Heart left ventricle (tissue), 16 donors: ENCODE results near the gene CES2. TPM values are rescaled to one million over a fixed set of nuclear protein-coding genes. Genes with fewer than 3 reads are reported as not detected.

Experiments
- ATAC-seq, 4 donors: fragments of 200-7000 bp; cut with Tn5 transposase; one replicate each; pipeline ENCODE4 v1.9.1; 2020 to 2022; ENCODE audit warnings: moderate library complexity in 4 of 4, mild to moderate bottlenecking in 3 of 4, moderate number of reproducible peaks in 1 of 4
- DNase-seq, 5 donors: peaks; one replicate each; pipeline ENCODE4 v3.0.0-alpha.2; 2020
- H3K27ac ChIP-seq, 12 donors: fragments of 200-600 bp; sonication (generic) in 4 of 12; one replicate each; pipeline versions ENCODE4 v1.5.0 to v1.8.0; 2016 to 2022; ENCODE audit warnings: mild to moderate bottlenecking in 2 of 12
- H3K27me3 ChIP-seq, 9 donors: fragments of 200-600 bp; sonication (generic) in 2 of 9; one replicate each; pipeline versions ENCODE4 v1.5.1 to v1.8.0; 2016 to 2022; ENCODE audit warnings: mild to moderate bottlenecking in 3 of 9
- H3K36me3 ChIP-seq, 9 donors: fragments of 200-600 bp; sonication (generic) in 2 of 9; one replicate each; pipeline versions ENCODE4 v1.5.0 to v1.8.0; 2018 to 2022; ENCODE audit warnings: mild to moderate bottlenecking in 2 of 9
- H3K4me1 ChIP-seq, 12 donors: fragments of 200-600 bp; sonication (generic) in 4 of 12; one replicate each; pipeline versions ENCODE4 v1.5.0 to v1.8.0; 2016 to 2022; ENCODE audit warnings: mild to moderate bottlenecking in 3 of 12
- H3K4me3 ChIP-seq, 12 donors: fragments of 200-600 bp; sonication (generic) in 4 of 12; one replicate each; pipeline versions ENCODE4 v1.5.0 to v1.8.0; 2017 to 2022; ENCODE audit warnings: mild to moderate bottlenecking in 9 of 12, moderate library complexity in 4 of 12
- H3K9me3 ChIP-seq, 12 donors: fragments of 200-600 bp; sonication (generic) in 4 of 12; one replicate each; pipeline versions ENCODE4 v1.5.0 to v1.8.0; 2016 to 2022; ENCODE audit warnings: mild to moderate bottlenecking in 1 of 12
- POLR2A ChIP-seq, 2 donors: fragments of 450-650 bp; IDR thresholded peaks; one replicate each; pipeline ENCODE4 v1.6.1; 2017; ENCODE audit warnings: antibody characterized with exemption in 2 of 2, mild to moderate bottlenecking in 2 of 2, moderate library complexity in 2 of 2
- WGBS, 4 donors: extraction: QIAGEN DNeasy Blood & Tissue Kit in 2 of 4; methylation state at CpG; one replicate each; pipeline versions ENCODE4 v1.1.5 to v1.1.7; 2013 to 2018; 5-methylcytosine and 5-hydroxymethylcytosine counted together
- intact Hi-C, 10 donors: fragments of 100-400 bp; cut with DNase I; formaldehyde crosslinking; loops; one replicate each; pipeline versions ENCODE4 v1.11.1 to v1.14.2; 2022
- long read RNA-seq, 3 donors: library from polyadenylated mRNA; unstranded; transcript quantifications; one replicate each; pipeline ENCODE4 v2.0.0, GENCODE V29; 2020 to 2021
- polyA plus RNA-seq, 2 donors: library from polyadenylated mRNA; stranded (reverse); fragments of 200-250 nt; gene quantifications; one replicate each; pipeline ENCODE4 v1.2.3, GENCODE V29; 2013
- total RNA-seq, 9 donors: library from RNA; depleted of rRNA in 2 of 9; stranded (reverse); fragments of >200 nt in 2 of 9; fragmentation: NEBNext Ultra II Directional in 3 of 9; extraction: Animal tissue kit (Norgen Biotek cat#: 25700) in 3 of 9; gene quantifications; one replicate each; pipeline versions ENCODE4 v1.1.0 to v1.2.4, GENCODE V29; 2016 to 2023
- TF ChIP-seq, protein P1 (sequence below), 12 donors: fragments of 200-600 bp; sonication (generic) in 4 of 12; IDR thresholded peaks; one replicate each; pipeline versions ENCODE4 v1.5.0 to v1.8.0; 2018 to 2022; ENCODE audit warnings: antibody characterized with exemption in 12 of 12, mild to moderate bottlenecking in 5 of 12
- donor health status: ischemic (EF 13 %, LVEDD 7.1; RV severe dilation, severe dysfunction).
- donor health status: healthy with polysubstance abuse.
- donor health status: DM: no; HTN: yes; CAD: no.
- donor health status: DM: no; HTN: no; CAD: no.
- donor health status: ischemic (EF 25% LVEDD 6.9; RV normal size, moderate dysfunction).
- donor health status: ischemic (EF 25% LVEDD 5.7; RV mildly dilated, moderate dysfunction).
- donor health status: healthy.
- donor health status: DM: yes; HTN: yes; CAD: no.
- donor health status: ischemic (EF 35%, LVEDD 5.7; RV mildly dilated, moderate dysfunction).
- donor health status: nonischemic (EF 11% LVEDD 7.7; RV severe dilation, severe dysfunction).
- donor health status: DM: yes; HTN: yes; CAD: no.
- donor health status: PGD.
- donor health status: ischemic (EF 29% LVEDD 5.4; RV normal size, mild dysfunction).
- donor health status: nonischemic (EF 23%, LVEDD 6.1; RV moderate dilation, normal function).

CES2 gene, protein sequence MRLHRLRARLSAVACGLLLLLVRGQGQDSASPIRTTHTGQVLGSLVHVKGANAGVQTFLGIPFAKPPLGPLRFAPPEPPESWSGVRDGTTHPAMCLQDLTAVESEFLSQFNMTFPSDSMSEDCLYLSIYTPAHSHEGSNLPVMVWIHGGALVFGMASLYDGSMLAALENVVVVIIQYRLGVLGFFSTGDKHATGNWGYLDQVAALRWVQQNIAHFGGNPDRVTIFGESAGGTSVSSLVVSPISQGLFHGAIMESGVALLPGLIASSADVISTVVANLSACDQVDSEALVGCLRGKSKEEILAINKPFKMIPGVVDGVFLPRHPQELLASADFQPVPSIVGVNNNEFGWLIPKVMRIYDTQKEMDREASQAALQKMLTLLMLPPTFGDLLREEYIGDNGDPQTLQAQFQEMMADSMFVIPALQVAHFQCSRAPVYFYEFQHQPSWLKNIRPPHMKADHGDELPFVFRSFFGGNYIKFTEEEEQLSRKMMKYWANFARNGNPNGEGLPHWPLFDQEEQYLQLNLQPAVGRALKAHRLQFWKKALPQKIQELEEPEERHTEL
- total RNA-seq = 100 to 1,000 TPM in 4 of 9 donors, 10 to 100 TPM in 5; 56.0 to 157 (median 78.8) TPM
- polyA plus RNA-seq = 100 to 1,000 TPM in 1 of 2 donors, 10 to 100 TPM in 1; 40.9 to 125 TPM
- long read RNA-seq, donor 1, transcript CES2-202 (12 exons, 3,868 nt) = minor isoform, 6 of 433 reads
- long read RNA-seq, donor 1, transcript CES2-201 (12 exons, 3,927 nt) = major isoform, 291 of 433 reads
- long read RNA-seq, donor 1, transcript CES2-211 (12 exons, 3,391 nt) = minor isoform, 16 of 433 reads
- long read RNA-seq, donor 1, partial matches to known transcripts = 77 of 433 reads
- long read RNA-seq, donor 1, other reads (novel, unspliced or antisense) = 42 of 433 reads
- long read RNA-seq, donor 2, transcript CES2-211 (12 exons, 3,391 nt) = minor isoform, 54 of 2,270 reads
- long read RNA-seq, donor 2, transcript CES2-202 (12 exons, 3,868 nt) = minor isoform, 64 of 2,270 reads
- long read RNA-seq, donor 2, transcript CES2-201 (12 exons, 3,927 nt) = major isoform, 1,869 of 2,270 reads
- long read RNA-seq, donor 2, partial matches to known transcripts = 135 of 2,270 reads
- long read RNA-seq, donor 2, other reads (novel, unspliced or antisense) = 148 of 2,270 reads
- long read RNA-seq, donor 3, transcript CES2-211 (12 exons, 3,391 nt) = minor isoform, 6 of 141 reads
- long read RNA-seq, donor 3, transcript CES2-201 (12 exons, 3,927 nt) = major isoform, 98 of 141 reads
- long read RNA-seq, donor 3, partial matches to known transcripts = 18 of 141 reads
- long read RNA-seq, donor 3, other reads (novel, unspliced or antisense) = 17 of 141 reads

DNA sequence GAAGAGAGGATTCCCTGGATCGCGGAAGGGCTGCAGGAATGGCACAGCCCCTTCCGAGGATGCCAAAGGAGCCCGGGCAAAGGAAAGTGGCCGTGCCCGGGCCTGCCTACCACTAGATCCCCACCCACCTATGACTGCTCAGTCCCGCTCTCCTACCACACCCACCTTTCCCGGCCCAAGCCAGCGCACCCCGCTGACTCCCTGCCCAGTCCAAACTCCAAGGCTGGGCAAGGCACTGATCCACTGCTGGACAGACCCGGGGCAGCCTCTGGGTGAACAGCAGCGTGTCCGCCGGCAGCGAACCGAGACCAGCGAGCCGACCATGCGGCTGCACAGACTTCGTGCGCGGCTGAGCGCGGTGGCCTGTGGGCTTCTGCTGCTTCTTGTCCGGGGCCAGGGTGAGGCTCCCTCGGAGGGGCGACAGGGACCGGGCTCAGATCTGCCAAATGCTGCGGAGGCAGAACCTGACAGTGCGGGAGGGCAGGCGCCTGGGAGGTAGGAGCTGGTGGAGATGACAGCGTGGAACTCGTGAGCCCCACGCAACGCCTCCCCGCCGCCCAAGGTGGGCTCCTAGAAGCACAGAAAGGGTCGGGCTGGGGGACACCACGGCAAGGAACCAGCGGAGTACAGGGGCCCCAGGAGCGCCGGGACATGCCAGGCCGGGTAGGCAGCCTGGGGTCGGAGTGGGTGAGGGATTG, at the start of gene CES2:
Gene CES2 (plus strand): TSS at position 203 of the 698 bp plus-strand sequence. CDS start 120 bp downstream, at position 323.
- no peaks in the 10 kb centered on the region for H3K9me3 ChIP-seq
- peaks cover 0 to 55% (median 41%) of the 10 kb centered on the region in 9 donors for H3K36me3 ChIP-seq
- intact Hi-C loops = loop anchor here in 1 of 10 donors (5.0 kb wide), 1 partner anchor 38 kb away; no protein-coding TSS in a partner anchor
- H3K27me3 ChIP-seq = no peaks in the 10 kb centered on the region
- DNase-seq (peak in 4 of 5 donors; percentile 53 to 83 (median 66)), ATAC-seq (peak; percentile 32 to 71 (median 63))
- peak within 1 kb of the TSS; percentile 82 to 99 (median 96) for H3K27ac ChIP-seq
- H3K4me3 ChIP-seq = peak within 1 kb of the TSS; percentile 67 to 100 (median 95)
- H3K4me1 ChIP-seq = peaks cover 4 to 58% (median 37%) of the 10 kb centered on the region in 12 donors
- WGBS, 4 donors = 15 to 27% (median 24%) methylated on average over 29 to 44 of the region's 44 CpGs
- TF ChIP-seq, protein P1, sequence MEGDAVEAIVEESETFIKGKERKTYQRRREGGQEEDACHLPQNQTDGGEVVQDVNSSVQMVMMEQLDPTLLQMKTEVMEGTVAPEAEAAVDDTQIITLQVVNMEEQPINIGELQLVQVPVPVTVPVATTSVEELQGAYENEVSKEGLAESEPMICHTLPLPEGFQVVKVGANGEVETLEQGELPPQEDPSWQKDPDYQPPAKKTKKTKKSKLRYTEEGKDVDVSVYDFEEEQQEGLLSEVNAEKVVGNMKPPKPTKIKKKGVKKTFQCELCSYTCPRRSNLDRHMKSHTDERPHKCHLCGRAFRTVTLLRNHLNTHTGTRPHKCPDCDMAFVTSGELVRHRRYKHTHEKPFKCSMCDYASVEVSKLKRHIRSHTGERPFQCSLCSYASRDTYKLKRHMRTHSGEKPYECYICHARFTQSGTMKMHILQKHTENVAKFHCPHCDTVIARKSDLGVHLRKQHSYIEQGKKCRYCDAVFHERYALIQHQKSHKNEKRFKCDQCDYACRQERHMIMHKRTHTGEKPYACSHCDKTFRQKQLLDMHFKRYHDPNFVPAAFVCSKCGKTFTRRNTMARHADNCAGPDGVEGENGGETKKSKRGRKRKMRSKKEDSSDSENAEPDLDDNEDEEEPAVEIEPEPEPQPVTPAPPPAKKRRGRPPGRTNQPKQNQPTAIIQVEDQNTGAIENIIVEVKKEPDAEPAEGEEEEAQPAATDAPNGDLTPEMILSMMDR (IDR thresholded peaks at IDR 0.05) = no peak
- peak in 1 of 2 donors; percentile 50 for TF ChIP-seq POLR2A (IDR thresholded peaks at IDR 0.05)

DNA sequence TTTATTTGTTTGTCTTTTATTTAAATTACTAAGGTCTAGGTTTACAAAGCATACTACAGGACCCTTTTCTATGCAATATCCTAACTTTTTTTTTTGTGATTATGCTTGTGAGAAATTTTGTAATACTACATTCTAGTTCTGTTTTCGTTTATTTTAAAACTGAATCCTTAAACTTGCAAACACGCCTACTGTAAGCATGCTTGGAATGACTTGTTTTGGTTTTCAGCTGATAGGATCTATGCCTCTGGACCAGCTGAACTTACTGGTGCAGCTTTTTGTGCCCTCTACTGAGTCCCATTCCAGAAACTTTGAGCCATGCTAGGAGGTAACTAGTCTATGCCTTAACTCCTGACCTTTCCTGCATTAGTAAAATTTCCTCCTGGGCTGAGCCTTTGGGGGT, 49.0 kb upstream of the CES2 start:
- Histone ChIP-seq H3K4me3 (no peak overlapping the region), H3K9me3 (no peaks in the 10 kb centered on the region), H3K4me1 (peaks cover 0 to 6% (median 3%) of the 10 kb centered on the region in 12 donors), H3K36me3 (peaks cover 0 to 33% (median 24%) of the 10 kb centered on the region in 9 donors), H3K27me3 (no peaks in the 10 kb centered on the region), H3K27ac (no peak overlapping the region)
- ATAC-seq (no peak), DNase-seq (no peak)
- WGBS, 4 donors = 70 to 78% (median 75%) methylated on average over 2 of the region's 2 CpGs
- TF ChIP-seq, protein P1 (IDR thresholded peaks at IDR 0.05) = no peak
- intact Hi-C loops = no loop called here

DNA sequence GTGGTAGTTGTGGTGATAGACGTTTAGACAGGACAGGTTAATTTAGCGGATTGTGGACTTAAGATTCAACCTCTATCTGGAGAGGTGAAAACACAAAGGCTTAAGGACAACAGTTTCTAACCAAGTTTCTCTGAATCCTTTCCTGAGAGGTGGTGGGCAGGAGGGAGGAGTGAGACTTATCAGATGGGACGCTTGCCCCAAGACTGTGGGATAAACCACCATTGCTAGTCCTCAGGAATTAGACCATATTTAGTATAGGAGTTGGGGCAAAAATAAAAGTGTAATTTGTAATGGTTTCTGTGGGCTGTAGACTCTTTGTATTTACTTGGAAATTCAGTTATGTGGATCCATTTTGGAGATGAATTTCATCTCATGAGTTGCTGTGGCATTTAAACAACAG, 48.4 kb upstream of the CES2 start:
- DNase-seq (no peak), ATAC-seq (no peak)
- Histone ChIP-seq H3K36me3 (peaks cover 0 to 33% (median 24%) of the 10 kb centered on the region in 9 donors), H3K4me1 (peaks cover 0 to 2% (median 0%) of the 10 kb centered on the region in 12 donors), H3K27me3 (no peaks in the 10 kb centered on the region), H3K9me3 (no peaks in the 10 kb centered on the region), H3K4me3 (no peak overlapping the region), H3K27ac (no peak overlapping the region)
- intact Hi-C loops = no loop called here
- WGBS, 4 donors = 65 to 83% (median 77%) methylated on average over 3 of the region's 3 CpGs
- TF ChIP-seq POLR2A (IDR thresholded peaks at IDR 0.05) = no peak
- TF ChIP-seq, protein P1 (IDR thresholded peaks at IDR 0.05) = no peak
